GM12801 (cell line): ENCODE results near the gene ZMIZ1.

Experiments
- TF ChIP-seq, protein P1 (sequence below): IDR thresholded peaks from one replicate; pipeline ENCODE4 v1.5.1; 2011; ENCODE audit warnings: control low read depth; ENCODE audit not compliant: insufficient read length; ENCODE audit errors: extremely low read depth

Gene ZMIZ1

GRCh38 chr10:79128241-79128922, 59.6 kb downstream of the ZMIZ1 start:
- TF ChIP-seq, protein P1, sequence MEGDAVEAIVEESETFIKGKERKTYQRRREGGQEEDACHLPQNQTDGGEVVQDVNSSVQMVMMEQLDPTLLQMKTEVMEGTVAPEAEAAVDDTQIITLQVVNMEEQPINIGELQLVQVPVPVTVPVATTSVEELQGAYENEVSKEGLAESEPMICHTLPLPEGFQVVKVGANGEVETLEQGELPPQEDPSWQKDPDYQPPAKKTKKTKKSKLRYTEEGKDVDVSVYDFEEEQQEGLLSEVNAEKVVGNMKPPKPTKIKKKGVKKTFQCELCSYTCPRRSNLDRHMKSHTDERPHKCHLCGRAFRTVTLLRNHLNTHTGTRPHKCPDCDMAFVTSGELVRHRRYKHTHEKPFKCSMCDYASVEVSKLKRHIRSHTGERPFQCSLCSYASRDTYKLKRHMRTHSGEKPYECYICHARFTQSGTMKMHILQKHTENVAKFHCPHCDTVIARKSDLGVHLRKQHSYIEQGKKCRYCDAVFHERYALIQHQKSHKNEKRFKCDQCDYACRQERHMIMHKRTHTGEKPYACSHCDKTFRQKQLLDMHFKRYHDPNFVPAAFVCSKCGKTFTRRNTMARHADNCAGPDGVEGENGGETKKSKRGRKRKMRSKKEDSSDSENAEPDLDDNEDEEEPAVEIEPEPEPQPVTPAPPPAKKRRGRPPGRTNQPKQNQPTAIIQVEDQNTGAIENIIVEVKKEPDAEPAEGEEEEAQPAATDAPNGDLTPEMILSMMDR: no peak

DNA sequence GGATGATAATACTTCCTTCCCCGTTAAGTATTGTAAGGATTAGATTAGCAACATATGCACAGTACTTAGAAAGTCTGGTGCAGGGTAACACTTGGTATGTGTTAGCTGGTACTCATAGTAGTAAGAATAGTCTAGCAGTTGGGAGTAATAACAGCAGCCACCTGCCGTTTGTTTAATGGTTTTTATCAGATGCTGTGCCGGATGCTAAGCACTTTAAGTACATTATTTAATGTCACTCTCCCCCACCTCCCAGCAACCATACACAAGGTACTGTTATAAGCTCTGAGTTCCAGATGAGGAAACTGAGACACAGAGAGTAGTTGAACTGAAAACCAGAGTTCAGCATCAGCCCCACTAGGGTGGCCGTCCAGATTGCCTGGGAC, 60.1 kb downstream of the ZMIZ1 start:
- TF ChIP-seq, protein P1: no peak

DNA sequence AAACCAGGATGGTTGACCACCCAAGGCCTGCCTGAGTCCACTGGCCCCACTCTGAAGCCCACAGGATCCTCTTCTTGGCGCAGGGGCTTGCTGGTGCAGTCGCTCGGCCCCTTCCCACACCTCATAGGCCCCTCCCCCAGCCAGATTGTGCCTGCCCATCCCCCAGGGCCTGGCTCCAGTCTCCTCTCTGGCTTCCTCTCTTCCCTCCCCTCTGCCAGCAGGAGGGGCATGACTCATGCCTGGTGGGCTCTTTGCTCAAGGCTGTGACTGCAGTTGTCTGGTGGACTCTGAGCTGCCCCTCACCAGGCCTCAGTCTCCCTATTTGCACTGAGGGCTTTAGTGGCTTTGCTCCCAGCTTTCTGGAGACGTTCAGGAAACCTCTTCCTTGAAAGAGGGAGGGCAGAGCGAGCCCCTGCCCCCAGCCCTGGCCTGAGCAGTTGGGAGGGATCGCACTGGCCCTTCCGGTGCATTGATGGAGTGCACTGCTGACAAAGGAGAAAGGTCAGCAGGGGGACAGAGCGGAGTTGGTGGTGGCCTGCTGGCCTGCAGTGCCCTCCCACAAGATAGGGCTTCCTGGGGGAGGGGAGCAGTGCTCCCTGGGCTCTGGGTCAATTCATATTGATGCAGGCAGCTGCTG, 60.7 kb downstream of the ZMIZ1 start:
- TF ChIP-seq, protein P1: no peak

- TF ChIP-seq, protein P1: no peak
Measured at GRCh38 chr10:79130255-79130654, 61.5 kb downstream of the ZMIZ1 start.

- TF ChIP-seq, protein P1: no peak
Measured at GRCh38 chr10:79130846-79131245, 62.1 kb downstream of the ZMIZ1 start.

GRCh38 chr10:79131836-79132631, 63.3 kb downstream of the ZMIZ1 start:
- TF ChIP-seq, protein P1: no peak

GRCh38 chr10:79132681-79133381, 64.1 kb downstream of the ZMIZ1 start:
- TF ChIP-seq, protein P1: no peak
